SK-N-SH (cell line): ENCODE measurements around the gene PPAN. TPM values are rescaled to one million over a fixed set of nuclear protein-coding genes. Genes with fewer than 3 reads are reported as not detected.

Experiments used
- CTCF ChIA-PET: fragments of 300-600, 350-600 bp; formaldehyde crosslinking; extraction: SDS; loops from one replicate; lab custom pipeline; 2021; lab: Yijun Ruan, JAX
- POLR2A ChIA-PET: fragments of 350-600 bp; sonication (Branson Sonifier 250); formaldehyde crosslinking; extraction: SDS; loops from one replicate; lab custom pipeline; 2020; ENCODE audit warnings: antibody characterized with exemption, inconsistent platforms; lab: Yijun Ruan, JAX
- DNase-seq: peaks from one replicate; pipeline ENCODE4 v3.0.0; 2012
- H2AFZ ChIP-seq: fragments of 200-600 bp; sonication (generic); 2 replicates; pipeline ENCODE4 v1.8.1; 2016; ENCODE audit warnings: antibody characterized with exemption, mild to moderate bottlenecking, low read depth
- H3F3A ChIP-seq: fragments of 200-600 bp; sonication (generic); replicated peaks from 2 replicates; pipeline ENCODE3; 2016; ENCODE audit warnings: antibody characterized with exemption, mild to moderate bottlenecking; ENCODE audit not compliant: insufficient read depth
- H3K27ac ChIP-seq, 2 experiments: fragments of 200-500 bp in 1 of 2; fragments of 200-600 bp in 1 of 2; sonication (Bioruptor generic) in 1 of 2; sonication (generic), shearing (Covaris generic) in 1 of 2; 2 replicates each; pipeline versions ENCODE4 v1.5.1 to v1.6.1; 2014 to 2016; ENCODE audit warnings: low read depth in 2 of 2, inconsistent platforms in 1 of 2, low read length in 1 of 2, mild to moderate bottlenecking in 1 of 2, mixed read lengths in 1 of 2
- H3K27me3 ChIP-seq: fragments of 200-600 bp; sonication (generic), shearing (Covaris generic); 2 replicates; pipeline ENCODE4 v1.6.1; 2016; ENCODE audit warnings: mixed run types; ENCODE audit not compliant: insufficient read depth
- H3K36me3 ChIP-seq, 2 experiments: fragments of 200-500 bp in 1 of 2; fragments of 200-600 bp in 1 of 2; sonication (Bioruptor generic) in 1 of 2; sonication (generic) in 1 of 2; replicated peaks in 1 of 2; 2 replicates each; pipeline versions ENCODE3 to v1.5.1; 2014 to 2016; ENCODE audit warnings: low read length in 1 of 2, mild to moderate bottlenecking in 1 of 2; ENCODE audit not compliant: insufficient read depth in 2 of 2, control insufficient read depth in 1 of 2
- H3K4me1 ChIP-seq, 2 experiments: fragments of 200-500 bp in 1 of 2; fragments of 200-600 bp in 1 of 2; sonication (Bioruptor generic) in 1 of 2; sonication (generic), shearing (Covaris generic) in 1 of 2; 2 replicates each; pipeline versions ENCODE4 v1.5.1 to v1.6.1; 2014 to 2016; ENCODE audit warnings: low read depth in 1 of 2, low read length in 1 of 2, mixed run types in 1 of 2; ENCODE audit not compliant: insufficient read depth in 2 of 2, control insufficient read depth in 1 of 2
- H3K4me2 ChIP-seq: fragments of 200-600 bp; sonication (generic), shearing (Covaris generic); 2 replicates; pipeline ENCODE4 v1.6.1; 2017; ENCODE audit warnings: mixed run types
- H3K4me3 ChIP-seq, 2 experiments: fragments of 200-500 bp in 1 of 2; fragments of 200-600 bp in 1 of 2; sonication (Bioruptor generic) in 1 of 2; sonication (generic), shearing (Covaris generic) in 1 of 2; 2 replicates each; pipeline versions ENCODE4 v1.5.1 to v1.8.1; 2014 to 2016; ENCODE audit warnings: low read depth in 2 of 2, inconsistent platforms in 1 of 2, low read length in 1 of 2, mild to moderate bottlenecking in 1 of 2, mixed read lengths in 1 of 2, moderate library complexity in 1 of 2
- H3K79me2 ChIP-seq: fragments of 200-600 bp; sonication (generic); 2 replicates; pipeline ENCODE4 v1.8.1; 2017; ENCODE audit warnings: mild to moderate bottlenecking; ENCODE audit not compliant: insufficient read depth
- H3K9ac ChIP-seq: fragments of 200-600 bp; sonication (generic); 2 replicates; pipeline ENCODE4 v1.6.1; 2017; ENCODE audit warnings: mixed run types
- H3K9me2 ChIP-seq: fragments of 200-600 bp; sonication (generic); 2 replicates; pipeline ENCODE4 v1.6.1; 2017; ENCODE audit warnings: mixed run types
- H3K9me3 ChIP-seq: fragments of 200-600 bp; sonication (generic); 2 replicates; pipeline ENCODE4 v1.6.1; 2017; ENCODE audit warnings: mixed run types, mild to moderate bottlenecking, moderate library complexity
- H4K20me1 ChIP-seq: fragments of 200-600 bp; sonication (generic); 2 replicates; pipeline ENCODE4 v1.6.1; 2017; ENCODE audit warnings: mild to moderate bottlenecking, mixed run types; ENCODE audit not compliant: insufficient read depth
- CHD2 ChIP-seq: fragments of 150-350 bp; IDR thresholded peaks from 2 replicates; pipeline ENCODE4 v1.6.1; 2018; ENCODE audit warnings: low read length; ENCODE audit not compliant: partially characterized antibody
- FOSL2 ChIP-seq: IDR thresholded peaks from 2 replicates; pipeline ENCODE4 v1.4.0; 2012; ENCODE audit warnings: low read depth, mild to moderate bottlenecking, moderate library complexity, borderline replicate concordance
- FOXM1 ChIP-seq: IDR thresholded peaks from 2 replicates; pipeline ENCODE4 v1.4.0; 2012; ENCODE audit warnings: low read depth, mild to moderate bottlenecking
- IRF3 ChIP-seq: fragments of 150-350 bp; IDR thresholded peaks from 2 replicates; pipeline ENCODE4 v1.6.1; 2016; ENCODE audit warnings: mild to moderate bottlenecking, low read depth, low read length
- NFIC ChIP-seq: IDR thresholded peaks from 2 replicates; pipeline ENCODE4 v1.4.0; 2012; ENCODE audit warnings: borderline replicate concordance
- RAD21 ChIP-seq: IDR thresholded peaks from 2 replicates; pipeline ENCODE4 v1.6.1; 2012; ENCODE audit warnings: mild to moderate bottlenecking, low read length
- REST ChIP-seq: IDR thresholded peaks from 2 replicates; pipeline ENCODE4 v1.6.1; 2012; ENCODE audit warnings: mild to moderate bottlenecking, low read depth, low read length, moderate library complexity
- RFX5 ChIP-seq: IDR thresholded peaks from 2 replicates; pipeline ENCODE4 v1.6.1; 2012; ENCODE audit warnings: mild to moderate bottlenecking, improper control_type of control experiment, low read length
- TAF1 ChIP-seq: IDR thresholded peaks from 2 replicates; pipeline ENCODE4 v1.6.1; 2012; ENCODE audit warnings: low read depth, mild to moderate bottlenecking, low read length, moderate library complexity, borderline replicate concordance
- TCF12 ChIP-seq: IDR thresholded peaks from 2 replicates; pipeline ENCODE4 v1.4.0; 2012
- WGBS: methylation state at CpG from one replicate; pipeline ENCODE4 v1.1.6; 2017; ENCODE audit warnings: low lambda C conversion rate; 5-methylcytosine and 5-hydroxymethylcytosine counted together
- polyA plus RNA-seq, 3 experiments: library from polyadenylated mRNA; depleted of rRNA; stranded (reverse); fragments of >200 nt; gene quantifications; 2 replicates each; pipeline ENCODE4 v1.2.3, GENCODE V29; 2012
- TF ChIP-seq, protein P1 (sequence below): IDR thresholded peaks from 2 replicates; pipeline ENCODE4 v1.4.0; 2012; ENCODE audit warnings: low read depth
- TF ChIP-seq, protein P2 (sequence below): fragments of 200-600 bp; sonication (generic); IDR thresholded peaks from 2 replicates; pipeline ENCODE4 v1.6.1; 2017; ENCODE audit warnings: antibody characterized with exemption, mild to moderate bottlenecking, moderate library complexity
- TF ChIP-seq, protein P3 (sequence below): IDR thresholded peaks from 2 replicates; pipeline ENCODE4 v1.4.0; 2012; ENCODE audit warnings: low read depth, borderline replicate concordance

PPAN gene
- polyA plus RNA-seq, 1 of the 3 experiments (the other 2 are of a cell fraction), result 75.6 TPM

DNA sequence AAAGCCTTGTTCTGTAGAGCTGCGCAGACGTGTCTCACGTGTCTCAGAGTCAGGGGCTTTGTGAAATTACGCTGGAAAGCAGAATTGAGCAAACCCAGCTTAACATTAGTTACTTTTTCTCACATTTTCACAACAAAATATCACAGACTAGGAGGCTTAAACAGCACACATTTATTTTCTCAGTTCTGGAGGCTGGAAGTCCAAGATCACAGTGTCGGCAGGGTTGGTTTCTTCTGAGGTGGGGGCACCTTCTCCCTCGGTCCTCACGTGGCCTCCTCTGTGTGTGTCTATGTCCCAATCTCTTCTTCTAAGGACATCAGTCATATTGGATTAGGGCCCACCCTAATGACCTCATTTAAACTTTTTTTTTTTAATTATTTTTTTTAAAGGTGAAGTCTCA, 18.3 kb downstream of the PPAN start:
- no peak for DNase-seq
- Histone ChIP-seq H3K9ac (no peak overlapping the region), H4K20me1 (no peaks in the 10 kb centered on the region), H3F3A (peaks cover 39% of the 10 kb centered on the region), H3K27ac (no peak overlapping the region), H3K36me3 (peaks cover 0 to 3% of the 10 kb centered on the region in 2 experiments), H3K9me2 (no peaks in the 10 kb centered on the region), H3K79me2 (peaks cover 3% of the 10 kb centered on the region), H3K4me3 (no peak overlapping the region), H3K9me3 (no peaks in the 10 kb centered on the region), H2AFZ (no peak overlapping the region), H3K4me1 (0 out of 4 replicates have a peak, but pooled peaks cover 0 to 3% of the 10 kb centered on the region in 2 experiments), H3K27me3 (no peaks in the 10 kb centered on the region), H3K4me2 (no peak overlapping the region)
- CTCF ChIA-PET, result interaction anchor here (0.6 to 2.7 kb wide), 5 partner anchors 8 to 126 kb away, joined by 3 to 6 read pairs (median 4); no protein-coding TSS in a partner anchor
- WGBS, result 97% methylated on average over 7 of the region's 7 CpGs
- POLR2A ChIA-PET, result no interaction called here
- no peak for TF ChIP-seq NFIC
- TF ChIP-seq REST, result no peak
- TF ChIP-seq TCF12, result no peak
- TF ChIP-seq TAF1, result no peak

- CTCF ChIA-PET, result interaction anchor here (0.7 to 1.1 kb wide), 2 partner anchors 12 to 41 kb away, joined by 3 to 5 read pairs; no protein-coding TSS in a partner anchor
- 96% methylated on average over 4 of the region's 4 CpGs for WGBS
- TF ChIP-seq, protein P1, sequence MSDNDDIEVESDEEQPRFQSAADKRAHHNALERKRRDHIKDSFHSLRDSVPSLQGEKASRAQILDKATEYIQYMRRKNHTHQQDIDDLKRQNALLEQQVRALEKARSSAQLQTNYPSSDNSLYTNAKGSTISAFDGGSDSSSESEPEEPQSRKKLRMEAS, result no peak
- TF ChIP-seq TAF1 (no peak), TCF12 (no peak), CHD2 (no peak), FOSL2 (no peak), FOXM1 (no peak), NFIC (no peak), RFX5 (no peak), RAD21 (no peak), IRF3 (no peak)
- TF ChIP-seq, protein P2, sequence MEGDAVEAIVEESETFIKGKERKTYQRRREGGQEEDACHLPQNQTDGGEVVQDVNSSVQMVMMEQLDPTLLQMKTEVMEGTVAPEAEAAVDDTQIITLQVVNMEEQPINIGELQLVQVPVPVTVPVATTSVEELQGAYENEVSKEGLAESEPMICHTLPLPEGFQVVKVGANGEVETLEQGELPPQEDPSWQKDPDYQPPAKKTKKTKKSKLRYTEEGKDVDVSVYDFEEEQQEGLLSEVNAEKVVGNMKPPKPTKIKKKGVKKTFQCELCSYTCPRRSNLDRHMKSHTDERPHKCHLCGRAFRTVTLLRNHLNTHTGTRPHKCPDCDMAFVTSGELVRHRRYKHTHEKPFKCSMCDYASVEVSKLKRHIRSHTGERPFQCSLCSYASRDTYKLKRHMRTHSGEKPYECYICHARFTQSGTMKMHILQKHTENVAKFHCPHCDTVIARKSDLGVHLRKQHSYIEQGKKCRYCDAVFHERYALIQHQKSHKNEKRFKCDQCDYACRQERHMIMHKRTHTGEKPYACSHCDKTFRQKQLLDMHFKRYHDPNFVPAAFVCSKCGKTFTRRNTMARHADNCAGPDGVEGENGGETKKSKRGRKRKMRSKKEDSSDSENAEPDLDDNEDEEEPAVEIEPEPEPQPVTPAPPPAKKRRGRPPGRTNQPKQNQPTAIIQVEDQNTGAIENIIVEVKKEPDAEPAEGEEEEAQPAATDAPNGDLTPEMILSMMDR, result no peak
- TF ChIP-seq, protein P3, sequence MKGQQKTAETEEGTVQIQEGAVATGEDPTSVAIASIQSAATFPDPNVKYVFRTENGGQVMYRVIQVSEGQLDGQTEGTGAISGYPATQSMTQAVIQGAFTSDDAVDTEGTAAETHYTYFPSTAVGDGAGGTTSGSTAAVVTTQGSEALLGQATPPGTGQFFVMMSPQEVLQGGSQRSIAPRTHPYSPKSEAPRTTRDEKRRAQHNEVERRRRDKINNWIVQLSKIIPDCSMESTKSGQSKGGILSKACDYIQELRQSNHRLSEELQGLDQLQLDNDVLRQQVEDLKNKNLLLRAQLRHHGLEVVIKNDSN, result no peak
- TF ChIP-seq, all 33 proteins: peak for 0
- Histone ChIP-seq H3K4me2 (no peak overlapping the region), H3F3A (peaks cover 31% of the 10 kb centered on the region), H3K79me2 (no peaks in the 10 kb centered on the region), H3K9me2 (no peaks in the 10 kb centered on the region), H3K9ac (no peak overlapping the region), H2AFZ (no peak overlapping the region), H3K27me3 (no peaks in the 10 kb centered on the region), H3K36me3 (peaks cover 0 to 6% of the 10 kb centered on the region in 2 experiments), H3K27ac (no peak overlapping the region), H3K4me3 (no peak overlapping the region), H4K20me1 (no peaks in the 10 kb centered on the region), H3K4me1 (no peaks in the 10 kb centered on the region), H3K9me3 (no peaks in the 10 kb centered on the region)
- DNase-seq, result no peak
- POLR2A ChIA-PET, result no interaction called here
These were observed 20.1 kb downstream of the PPAN start for GRCh38 chr19:10126213-10126639.
